MG63 (cell line): ENCODE measurements around the gene MAST2. TPM values are rescaled to one million over a fixed set of nuclear protein-coding genes. Genes with fewer than 3 reads are reported as not detected.

ENCODE experiments used
- DNase-seq: peaks from one replicate; pipeline ENCODE4 v3.0.0-alpha.2; 2020
- H3K27me3 ChIP-seq: fragments of 250-450 bp; sonication (Bioruptor Pico); 2 replicates; pipeline ENCODE4 v1.5.1; 2020; ENCODE audit warnings: mild to moderate bottlenecking, moderate library complexity
- H3K36me3 ChIP-seq: fragments of 250-450 bp; sonication (Bioruptor Pico); 2 replicates; pipeline ENCODE4 v1.5.1; 2020; ENCODE audit warnings: mild to moderate bottlenecking, moderate library complexity
- H3K4me3 ChIP-seq: fragments of 250-450 bp; sonication (Bioruptor Pico); 2 replicates; pipeline ENCODE4 v1.5.1; 2020; ENCODE audit warnings: mild to moderate bottlenecking, moderate library complexity
- H3K9me3 ChIP-seq: fragments of 250-450 bp; sonication (Bioruptor Pico); 2 replicates; pipeline ENCODE4 v1.5.1; 2020; ENCODE audit warnings: mild to moderate bottlenecking, moderate library complexity
- total RNA-seq: library from RNA; depleted of rRNA; stranded (reverse); fragments of >200 nt; shearing (Covaris generic); gene quantifications from 2 replicates; pipeline ENCODE4 v1.2.3, GENCODE V29; 2014; ENCODE audit warnings: low replicate concordance; rRNA removed

The MAST2 gene
- 14.9 and 21.9 TPM in 2 replicates for total RNA-seq

GRCh38 chr1:45803299-45803780 is at the start of gene MAST2:
MAST2 (plus strand) TSS chr1:45803612; CDS start chr1:45803896, 284 bp downstream.
- Histone ChIP-seq H3K9me3 (no peaks in the 10 kb centered on the region), H3K4me3 (peak within 1 kb of the TSS; percentile 68), H3K27me3 (no peaks in the 10 kb centered on the region), H3K36me3 (peaks cover 8% of the 10 kb centered on the region)
- peak; percentile 92 for DNase-seq

DNA sequence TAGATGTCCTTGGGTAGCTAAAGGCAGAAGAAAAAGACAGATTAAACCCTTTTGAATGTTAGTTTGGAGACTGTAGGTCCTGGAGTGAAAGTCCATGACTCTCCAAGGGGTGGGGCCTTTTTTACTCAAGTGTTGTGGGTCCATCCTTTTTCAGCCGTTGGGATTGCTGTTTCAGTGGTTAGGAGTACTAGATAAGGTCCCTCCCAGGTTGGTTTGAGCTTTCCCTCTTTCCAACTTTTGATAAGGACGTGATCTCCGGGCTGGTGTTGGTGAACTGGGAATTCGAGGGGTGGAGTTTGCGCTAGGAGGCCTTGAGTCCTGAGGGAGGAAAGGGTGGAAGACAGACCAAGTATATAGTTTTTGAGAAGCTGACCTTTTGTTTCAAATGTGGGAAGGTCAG is 47.7 kb upstream of the MAST2 start:
- Histone ChIP-seq H3K9me3 (no peaks in the 10 kb centered on the region), H3K36me3 (no peaks in the 10 kb centered on the region), H3K27me3 (no peaks in the 10 kb centered on the region), H3K4me3 (no peak overlapping the region)
- DNase-seq = no peak

DNA sequence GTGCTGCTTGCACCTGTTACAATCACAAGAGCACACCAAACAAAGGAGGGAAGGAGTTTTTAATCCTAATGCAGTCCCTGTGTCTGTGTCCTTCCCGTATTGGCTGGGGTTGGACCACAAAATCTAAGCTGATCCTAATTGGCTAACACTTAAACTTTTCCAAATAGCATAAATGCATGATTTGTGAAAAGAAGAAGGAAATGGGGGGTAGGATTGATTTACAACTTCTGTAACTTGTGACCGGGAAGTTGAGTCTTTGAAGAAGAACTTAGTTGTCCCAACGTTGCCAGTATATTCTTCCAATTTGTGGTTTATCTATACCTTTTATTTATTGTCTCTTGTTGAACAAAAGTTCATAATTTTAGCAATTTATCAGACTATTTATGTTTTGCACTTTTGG is 41.1 kb upstream of the MAST2 start:
- H3K27me3 ChIP-seq = no peaks in the 10 kb centered on the region
- DNase-seq = no peak
- H3K4me3 ChIP-seq = no peak overlapping the region
- H3K36me3 ChIP-seq = no peaks in the 10 kb centered on the region
- no peaks in the 10 kb centered on the region for H3K9me3 ChIP-seq

DNA sequence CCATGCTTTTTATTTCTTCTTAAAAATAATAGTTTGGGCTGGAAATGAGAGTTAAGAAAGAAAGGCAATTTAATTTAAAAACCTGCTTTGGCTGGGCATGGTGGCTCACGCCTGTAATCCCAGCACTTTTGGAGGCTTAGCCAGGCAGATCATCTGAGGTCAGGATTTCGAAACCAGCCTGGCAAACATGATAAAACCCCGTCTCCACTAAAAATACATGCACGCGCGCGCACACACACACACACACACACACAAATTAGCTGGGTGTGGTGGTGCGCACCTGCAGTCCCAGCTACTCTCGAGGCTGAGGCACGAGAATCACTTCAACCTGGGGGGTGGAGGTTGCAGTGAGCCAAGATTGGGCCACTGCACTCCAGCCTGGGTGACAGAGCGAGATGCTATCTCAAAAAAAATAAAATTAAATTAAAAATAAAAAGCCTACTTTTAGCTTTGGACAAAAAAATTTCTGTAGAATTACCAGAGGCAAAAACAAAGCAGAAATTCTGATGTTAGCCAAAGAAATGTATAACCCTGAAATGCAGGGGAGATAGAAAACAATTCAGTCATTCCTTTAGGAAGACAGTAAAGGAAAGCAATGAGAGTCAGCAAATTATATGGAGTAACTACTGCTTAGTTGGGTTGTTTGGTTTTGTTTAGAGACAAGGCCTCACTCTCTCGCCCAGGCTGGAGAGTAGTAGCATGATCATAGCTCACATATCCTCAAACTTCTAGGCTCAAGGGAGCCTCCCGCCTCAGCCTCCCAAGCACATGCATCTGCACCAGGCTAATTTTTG is 37.2 kb upstream of the MAST2 start:
- no peaks in the 10 kb centered on the region for H3K27me3 ChIP-seq
- DNase-seq = no peak
- H3K36me3 ChIP-seq = no peaks in the 10 kb centered on the region
- H3K9me3 ChIP-seq = no peaks in the 10 kb centered on the region
- no peak overlapping the region for H3K4me3 ChIP-seq

DNA sequence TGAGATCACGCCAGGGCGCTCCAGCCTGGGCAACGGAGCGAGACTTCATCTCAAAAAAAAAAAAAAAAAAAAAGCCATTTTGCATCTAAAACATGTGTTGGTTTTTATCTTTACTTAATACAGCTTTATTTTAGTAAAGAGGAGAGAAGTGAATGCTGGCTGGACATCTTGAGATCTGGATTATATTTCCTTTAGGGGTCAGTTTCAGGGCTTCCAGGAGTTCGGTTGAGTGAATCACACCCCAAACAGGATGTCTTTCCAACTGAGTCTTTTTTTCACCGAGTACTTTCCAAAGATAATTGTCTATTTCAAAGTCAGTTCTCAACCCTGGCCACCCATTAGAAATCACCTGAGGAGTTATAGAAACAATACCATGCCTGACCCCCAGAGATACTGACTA is 36.4 kb upstream of the MAST2 start:
- no peaks in the 10 kb centered on the region for H3K9me3 ChIP-seq
- no peaks in the 10 kb centered on the region for H3K36me3 ChIP-seq
- no peak overlapping the region for H3K4me3 ChIP-seq
- no peak for DNase-seq
- H3K27me3 ChIP-seq = no peaks in the 10 kb centered on the region

GRCh38 chr1:45769261-45769932 is 34.0 kb upstream of the MAST2 start:
- Histone ChIP-seq H3K36me3 (no peaks in the 10 kb centered on the region), H3K4me3 (no peak overlapping the region), H3K9me3 (no peaks in the 10 kb centered on the region), H3K27me3 (no peaks in the 10 kb centered on the region)
- peak; percentile 84 for DNase-seq

DNA sequence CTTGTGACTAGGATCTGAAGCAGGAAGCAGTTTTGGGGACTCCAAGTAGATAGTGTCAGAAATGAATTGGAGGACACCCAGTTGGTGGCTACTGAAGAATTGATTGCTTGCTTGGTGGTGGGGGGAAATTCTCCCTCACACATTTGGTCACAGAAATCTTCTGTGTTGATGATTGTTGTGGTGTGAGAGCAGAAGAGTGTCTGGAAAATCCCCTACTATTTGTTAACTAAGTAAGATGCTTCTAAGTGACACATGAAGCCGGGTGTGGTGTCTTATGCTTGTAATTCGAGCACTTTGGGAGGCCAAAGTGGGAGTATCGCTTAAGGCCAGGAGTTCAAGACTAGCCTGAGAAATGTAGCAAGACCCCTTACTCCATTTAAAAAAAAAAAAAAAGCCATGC is 30.4 kb upstream of the MAST2 start:
- DNase-seq = no peak
- Histone ChIP-seq H3K9me3 (no peaks in the 10 kb centered on the region), H3K27me3 (no peaks in the 10 kb centered on the region), H3K36me3 (no peaks in the 10 kb centered on the region), H3K4me3 (no peak overlapping the region)

DNA sequence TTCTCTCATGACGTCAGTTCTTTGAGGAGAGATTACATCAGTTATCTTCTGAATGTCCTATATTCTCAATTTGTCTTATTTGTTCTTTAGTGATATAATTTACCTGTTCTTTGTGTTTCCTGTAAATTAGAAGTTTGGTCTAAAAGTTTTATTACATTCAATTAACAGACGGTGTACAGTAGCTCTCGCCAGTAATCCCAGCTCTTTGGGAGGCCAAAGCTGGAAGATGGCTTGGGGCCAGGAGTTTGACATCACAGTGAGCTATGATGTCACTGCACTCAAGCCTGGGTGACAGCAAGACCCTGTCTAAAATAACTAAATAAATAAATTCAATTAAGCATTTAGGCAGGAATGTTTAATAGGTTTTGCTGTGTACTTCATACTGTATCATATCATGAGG is 27.6 kb upstream of the MAST2 start:
- no peaks in the 10 kb centered on the region for H3K9me3 ChIP-seq
- no peaks in the 10 kb centered on the region for H3K36me3 ChIP-seq
- no peaks in the 10 kb centered on the region for H3K27me3 ChIP-seq
- no peak for DNase-seq
- H3K4me3 ChIP-seq = no peak overlapping the region

GRCh38 chr1:45785583-45785982 is 17.8 kb upstream of the MAST2 start:
- Histone ChIP-seq H3K36me3 (no peaks in the 10 kb centered on the region), H3K9me3 (no peaks in the 10 kb centered on the region), H3K27me3 (no peaks in the 10 kb centered on the region; the same call in 1 of the 2 replicates), H3K4me3 (no peak overlapping the region)
- no peak for DNase-seq

- no peak for DNase-seq
- no peaks in the 10 kb centered on the region for H3K36me3 ChIP-seq
- no peak overlapping the region for H3K4me3 ChIP-seq
- no peaks in the 10 kb centered on the region for H3K9me3 ChIP-seq
- no peaks in the 10 kb centered on the region for H3K27me3 ChIP-seq
These were observed 15.5 kb upstream of the MAST2 start for GRCh38 chr1:45787905-45788304.

DNA sequence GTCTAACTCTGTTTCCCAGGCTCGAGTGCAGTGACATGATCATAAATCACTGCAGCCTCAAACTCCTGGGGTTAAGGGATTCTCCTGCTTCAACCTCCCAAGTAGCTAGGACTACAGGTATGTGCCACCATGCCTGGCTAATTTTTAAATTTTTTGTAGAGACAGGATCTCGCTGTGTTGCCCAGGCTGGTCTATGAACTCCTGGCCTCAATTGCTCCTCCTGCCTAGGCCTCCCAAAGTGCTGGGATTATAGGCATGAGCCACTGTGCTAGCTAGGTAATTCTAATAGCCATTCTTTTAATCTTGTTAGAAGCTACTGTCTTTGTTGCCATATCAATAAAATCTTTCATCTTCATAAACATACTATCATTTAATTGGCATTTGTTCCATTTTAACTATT is 13.8 kb upstream of the MAST2 start:
- Histone ChIP-seq H3K27me3 (no peaks in the 10 kb centered on the region), H3K36me3 (no peaks in the 10 kb centered on the region), H3K9me3 (no peaks in the 10 kb centered on the region), H3K4me3 (no peak overlapping the region)
- DNase-seq = no peak

- Histone ChIP-seq H3K9me3 (no peaks in the 10 kb centered on the region), H3K36me3 (no peaks in the 10 kb centered on the region), H3K27me3 (no peaks in the 10 kb centered on the region), H3K4me3 (no peak overlapping the region)
- DNase-seq = no peak
These were observed 10.7 kb upstream of the MAST2 start for GRCh38 chr1:45792744-45793143.

DNA sequence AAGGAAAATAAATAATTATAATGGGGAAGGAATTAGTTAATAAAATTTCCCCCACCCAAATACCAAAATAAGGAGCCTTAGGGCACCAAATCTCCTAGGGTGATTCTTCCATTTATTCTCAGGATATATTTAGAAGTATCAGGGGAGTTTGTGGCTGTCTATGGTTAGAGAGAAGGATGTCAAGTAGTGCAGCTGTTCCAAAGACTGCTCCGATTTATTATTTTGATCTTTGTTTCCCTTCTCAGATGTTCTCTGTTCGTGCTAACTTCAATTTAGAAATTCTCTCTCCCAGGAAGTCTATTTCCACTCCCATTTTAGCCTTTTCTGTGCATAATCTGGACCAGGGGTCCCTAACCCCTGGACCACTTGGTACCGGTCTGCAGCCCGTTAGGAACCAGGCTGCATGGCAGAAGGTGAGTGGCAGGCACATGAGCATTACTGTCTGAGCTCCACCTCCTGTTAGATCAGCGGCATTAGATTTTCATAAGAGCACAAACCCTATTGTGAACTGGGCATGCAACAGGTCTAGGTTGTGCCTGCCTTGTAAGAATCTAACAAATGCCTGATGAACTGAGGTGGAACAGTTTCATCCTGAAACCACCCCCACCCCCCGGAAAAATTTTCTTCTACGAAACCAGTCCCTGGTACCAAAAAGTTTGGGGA is 9.3 kb upstream of the MAST2 start:
- Histone ChIP-seq H3K27me3 (no peaks in the 10 kb centered on the region), H3K36me3 (no peaks in the 10 kb centered on the region), H3K4me3 (peak overlapping the region; percentile 37), H3K9me3 (no peaks in the 10 kb centered on the region)
- DNase-seq = no peak

DNA sequence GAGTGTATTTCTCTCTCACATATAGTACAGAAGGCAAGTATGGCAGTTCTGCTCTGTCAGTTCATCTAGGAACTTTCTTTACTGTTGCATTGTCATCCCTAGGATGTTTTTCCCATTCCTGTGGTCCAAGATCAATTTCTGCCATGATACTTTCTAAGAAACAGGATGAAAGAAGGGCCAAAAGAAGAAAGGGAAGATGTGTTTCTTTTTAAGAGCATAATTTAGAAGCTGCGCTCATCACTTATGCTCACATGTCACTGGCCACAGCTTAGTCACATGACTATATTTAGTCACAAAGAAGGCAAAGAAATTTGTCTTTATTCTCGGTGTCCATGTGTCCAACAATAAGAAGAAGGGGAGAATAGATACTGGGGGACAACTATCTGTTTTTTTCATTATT is 7.0 kb upstream of the MAST2 start:
- Histone ChIP-seq H3K27me3 (no peaks in the 10 kb centered on the region), H3K36me3 (no peaks in the 10 kb centered on the region), H3K4me3 (no peak overlapping the region), H3K9me3 (no peaks in the 10 kb centered on the region)
- no peak for DNase-seq

GRCh38 chr1:45796946-45797345 is 6.5 kb upstream of the MAST2 start:
- DNase-seq = no peak
- H3K4me3 ChIP-seq = no peak overlapping the region

DNA sequence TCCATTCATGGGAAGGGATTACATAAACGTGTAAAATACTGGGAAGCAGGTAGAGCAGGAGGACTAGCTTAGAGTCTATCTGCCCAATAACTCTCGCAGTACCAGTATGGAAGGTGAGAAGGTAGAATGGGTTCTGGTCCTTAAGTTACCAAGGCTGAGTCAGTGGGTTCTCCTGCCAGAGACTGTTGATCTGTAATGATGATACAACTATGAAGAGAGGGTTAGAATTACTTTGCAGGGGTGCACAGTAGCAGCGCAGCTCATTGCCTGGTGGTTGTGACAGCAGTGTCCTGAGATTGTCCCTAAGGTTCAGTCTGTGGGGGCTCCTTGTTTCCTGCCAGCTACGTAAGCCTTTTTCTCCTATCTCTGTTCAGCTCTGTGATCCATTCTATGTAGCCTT is 2.5 kb upstream of the MAST2 start:
- no peaks in the 10 kb centered on the region for H3K27me3 ChIP-seq

More at GRCh38 chr1:45796946-45797345, 6.5 kb upstream of the MAST2 start:
- H3K36me3 ChIP-seq = no peaks in the 10 kb centered on the region
- no peaks in the 10 kb centered on the region for H3K27me3 ChIP-seq
- H3K9me3 ChIP-seq = no peaks in the 10 kb centered on the region

More for the DNA sequence above, 2.5 kb upstream of the MAST2 start:
- Histone ChIP-seq H3K9me3 (no peaks in the 10 kb centered on the region), H3K36me3 (peaks cover 2% of the 10 kb centered on the region; the same call in 1 of the 2 replicates), H3K4me3 (no peak overlapping the region)
- DNase-seq = no peak
